Fibroblast of lung (primary cell): ENCODE data around the gene IMMP1L. TPM values are rescaled to one million over a fixed set of nuclear protein-coding genes. Genes with fewer than 3 reads are reported as not detected.

Experiments used
- DNase-seq, 2 donors: peaks; one replicate each; pipeline versions ENCODE4 v3.0.0 to v3.0.0-alpha.2; 2010; ENCODE audit warnings: low read depth in 2 of 2
- H2AFZ ChIP-seq: 2 replicates; pipeline ENCODE4 v1.5.1; 2012; ENCODE audit warnings: low read length, control low read depth, inconsistent platforms
- H3K27ac ChIP-seq: 2 replicates; pipeline ENCODE4 v1.5.1; 2011; ENCODE audit warnings: low read length, control low read depth; ENCODE audit not compliant: insufficient read depth
- H3K27me3 ChIP-seq: 2 replicates; pipeline ENCODE4 v1.5.1; 2011; ENCODE audit warnings: mild to moderate bottlenecking, low read length; ENCODE audit not compliant: control insufficient read depth, insufficient read depth
- H3K36me3 ChIP-seq: 2 replicates; pipeline ENCODE4 v1.5.1; 2011; ENCODE audit warnings: low read length; ENCODE audit not compliant: control insufficient read depth, insufficient read depth
- H3K4me1 ChIP-seq: 2 replicates; pipeline ENCODE4 v1.5.1; 2011; ENCODE audit warnings: low read length; ENCODE audit not compliant: control insufficient read depth, insufficient read depth; ENCODE audit errors: extremely low read depth
- H3K4me2 ChIP-seq: 2 replicates; pipeline ENCODE4 v1.5.1; 2011; ENCODE audit warnings: low read length, control low read depth; ENCODE audit not compliant: insufficient read depth; ENCODE audit errors: extremely low read depth
- H3K4me3 ChIP-seq, 4 experiments: fragments of 200-600 bp in 1 of 4; sonication (generic) in 1 of 4; replicated peaks in 1 of 4; 2 replicates each; pipeline ENCODE4 v1.5.1; 2011 to 2016; ENCODE audit warnings: low read length in 4 of 4, low read depth in 3 of 4, mild to moderate bottlenecking in 3 of 4, control low read depth in 2 of 4, inconsistent platforms in 1 of 4, mixed read lengths in 1 of 4; ENCODE audit not compliant: insufficient read depth in 1 of 4; ENCODE audit errors: control extremely low read depth in 1 of 4
- H3K79me2 ChIP-seq: 2 replicates; pipeline ENCODE4 v1.5.1; 2012; ENCODE audit warnings: mild to moderate bottlenecking, low read length, inconsistent platforms; ENCODE audit not compliant: control insufficient read depth, insufficient read depth
- H3K9ac ChIP-seq: 2 replicates; pipeline ENCODE4 v1.5.1; 2011; ENCODE audit warnings: mild to moderate bottlenecking, low read length, control low read depth; ENCODE audit not compliant: insufficient read depth
- H3K9me3 ChIP-seq: 2 replicates; pipeline ENCODE4 v1.5.1; 2012; ENCODE audit warnings: low read depth, low read length; ENCODE audit not compliant: control insufficient read depth, insufficient read depth
- H4K20me1 ChIP-seq: 2 replicates; pipeline ENCODE4 v1.5.1; 2011; ENCODE audit warnings: low read length; ENCODE audit not compliant: control insufficient read depth, insufficient read depth; ENCODE audit errors: extremely low read depth
- EZH2 ChIP-seq: IDR thresholded peaks from 2 replicates; pipeline ENCODE4 v1.5.1; 2012; ENCODE audit warnings: low read length, control low read depth, mild to moderate bottlenecking; ENCODE audit errors: missing control alignments
- polyA plus RNA-seq, 2 donors: library from polyadenylated mRNA; depleted of rRNA in 1 of 2; stranded (reverse) in 1 of 2; unstranded in 1 of 2; fragments of >200 nt; gene quantifications; 2 replicates each; pipeline ENCODE4 v1.2.1, GENCODE V29; 2011 to 2012; ENCODE audit warnings: missing spikeins in 1 of 2
- total RNA-seq: library from RNA; depleted of rRNA; stranded (reverse); fragments of >200 nt; gene quantifications from 2 replicates; pipeline ENCODE4 v1.2.1, GENCODE V29; 2014
- TF ChIP-seq, protein P1 (sequence below), 2 donors: IDR thresholded peaks in 1 of 2; conservative IDR thresholded peaks in 1 of 2; 1 replicate in 1 of 2; 2 replicates in 1 of 2; pipeline ENCODE4 v1.5.1; 2011 to 2012; ENCODE audit warnings: low read length in 2 of 2, control low read depth in 1 of 2, inconsistent platforms in 1 of 2, low read depth in 1 of 2, mild to moderate bottlenecking in 1 of 2

IMMP1L gene
- total and polyA plus RNA-seq, 2 donors (not counting 1 experiment from before 2014, with no cell fraction given), result 10.2 to 22.2 TPM

DNA sequence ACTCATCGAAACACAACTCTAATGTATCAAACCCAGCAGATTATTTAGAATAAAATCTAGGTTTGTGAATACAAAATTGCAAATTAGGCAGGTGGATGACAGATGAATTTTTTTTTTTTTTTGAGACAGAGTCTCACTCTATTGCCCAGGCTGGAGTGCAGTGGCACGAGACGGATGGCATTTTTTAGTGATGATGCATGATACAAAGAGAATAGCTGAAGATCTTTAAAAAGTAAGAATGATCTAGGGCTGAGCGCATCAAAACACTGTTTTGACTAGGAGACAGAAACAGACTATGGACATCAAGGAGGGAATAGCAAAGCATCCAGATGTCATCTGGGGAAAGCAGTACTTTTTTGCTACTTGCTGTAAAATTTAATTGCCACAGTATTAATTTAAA is 63.8 kb downstream of the IMMP1L start:
- no peaks in the 10 kb centered on the region for H3K4me1 ChIP-seq
- H3K9ac ChIP-seq, result no peak overlapping the region
- H3K4me3 ChIP-seq, result no peak overlapping the region
- H2AFZ ChIP-seq, result no peak overlapping the region
- no peaks in the 10 kb centered on the region for H3K9me3 ChIP-seq
- no peaks in the 10 kb centered on the region for H3K27me3 ChIP-seq
- no peaks in the 10 kb centered on the region for H4K20me1 ChIP-seq
- no peak overlapping the region for H3K27ac ChIP-seq
- no peaks in the 10 kb centered on the region for H3K79me2 ChIP-seq
- no peak for DNase-seq
- TF ChIP-seq, protein P1, sequence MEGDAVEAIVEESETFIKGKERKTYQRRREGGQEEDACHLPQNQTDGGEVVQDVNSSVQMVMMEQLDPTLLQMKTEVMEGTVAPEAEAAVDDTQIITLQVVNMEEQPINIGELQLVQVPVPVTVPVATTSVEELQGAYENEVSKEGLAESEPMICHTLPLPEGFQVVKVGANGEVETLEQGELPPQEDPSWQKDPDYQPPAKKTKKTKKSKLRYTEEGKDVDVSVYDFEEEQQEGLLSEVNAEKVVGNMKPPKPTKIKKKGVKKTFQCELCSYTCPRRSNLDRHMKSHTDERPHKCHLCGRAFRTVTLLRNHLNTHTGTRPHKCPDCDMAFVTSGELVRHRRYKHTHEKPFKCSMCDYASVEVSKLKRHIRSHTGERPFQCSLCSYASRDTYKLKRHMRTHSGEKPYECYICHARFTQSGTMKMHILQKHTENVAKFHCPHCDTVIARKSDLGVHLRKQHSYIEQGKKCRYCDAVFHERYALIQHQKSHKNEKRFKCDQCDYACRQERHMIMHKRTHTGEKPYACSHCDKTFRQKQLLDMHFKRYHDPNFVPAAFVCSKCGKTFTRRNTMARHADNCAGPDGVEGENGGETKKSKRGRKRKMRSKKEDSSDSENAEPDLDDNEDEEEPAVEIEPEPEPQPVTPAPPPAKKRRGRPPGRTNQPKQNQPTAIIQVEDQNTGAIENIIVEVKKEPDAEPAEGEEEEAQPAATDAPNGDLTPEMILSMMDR (conservative IDR thresholded peaks at IDR 0.05 in 1 of 2, IDR thresholded peaks at IDR 0.05 in 1 of 2; ENCODE audit: low read depth in 1 of 2, low read length in 2 of 2), result no peak
- no peak for TF ChIP-seq EZH2
- no peak overlapping the region for H3K4me2 ChIP-seq
- no peaks in the 10 kb centered on the region for H3K36me3 ChIP-seq

DNA sequence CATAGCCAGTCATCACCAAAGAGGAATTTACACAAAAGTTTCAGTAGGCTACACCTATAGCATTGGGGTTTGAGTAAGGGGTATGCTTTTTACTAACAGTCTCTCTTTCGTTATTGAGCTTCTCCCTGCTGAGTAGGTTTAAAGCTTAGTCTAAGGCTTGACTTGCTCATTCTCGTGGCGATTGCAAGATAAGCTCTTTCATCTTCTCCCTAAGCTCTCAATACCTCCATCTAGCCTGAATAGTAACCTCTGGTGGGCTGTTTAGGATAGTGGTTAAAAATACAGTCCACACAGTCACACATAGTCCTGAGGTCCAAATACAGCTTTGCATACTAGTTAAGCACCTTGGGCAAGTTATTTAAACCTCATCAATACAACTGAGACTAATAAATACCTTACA is 65.6 kb downstream of the IMMP1L start:
- no peaks in the 10 kb centered on the region for H3K79me2 ChIP-seq
- H3K27me3 ChIP-seq, result no peaks in the 10 kb centered on the region
- TF ChIP-seq, protein P1 (conservative IDR thresholded peaks at IDR 0.05 in 1 of 2, IDR thresholded peaks at IDR 0.05 in 1 of 2; ENCODE audit: low read depth in 1 of 2, low read length in 2 of 2), result no peak
- no peak overlapping the region for H3K4me3 ChIP-seq
- no peak overlapping the region for H3K9ac ChIP-seq
- H3K4me1 ChIP-seq, result no peaks in the 10 kb centered on the region
- H3K27ac ChIP-seq, result no peak overlapping the region
- H3K36me3 ChIP-seq, result no peaks in the 10 kb centered on the region
- no peak overlapping the region for H3K4me2 ChIP-seq
- H2AFZ ChIP-seq, result no peak overlapping the region
- DNase-seq, result no peak
- no peaks in the 10 kb centered on the region for H4K20me1 ChIP-seq
- no peaks in the 10 kb centered on the region for H3K9me3 ChIP-seq

DNA sequence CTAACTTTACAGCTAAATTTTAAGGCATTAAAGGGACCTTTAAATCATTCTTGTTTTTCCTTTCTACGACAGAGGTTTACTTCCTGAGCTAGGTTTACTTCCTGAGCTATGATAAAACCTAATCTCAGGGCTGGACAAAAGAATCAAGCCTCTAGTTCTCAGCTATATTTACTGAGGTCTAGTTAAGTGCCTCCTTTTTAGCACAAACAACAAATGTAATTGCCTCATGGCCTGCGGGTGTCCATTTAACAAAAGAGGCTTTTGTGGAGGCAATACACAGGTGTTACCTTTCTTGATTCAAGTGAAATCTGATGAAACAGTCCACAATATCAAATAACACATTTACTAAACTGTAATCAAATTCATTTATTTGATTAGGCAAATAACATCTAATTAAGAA is 67.3 kb downstream of the IMMP1L start:
- Histone ChIP-seq H3K9me3 (no peaks in the 10 kb centered on the region), H2AFZ (no peak overlapping the region), H4K20me1 (no peaks in the 10 kb centered on the region), H3K4me1 (no peaks in the 10 kb centered on the region), H3K36me3 (no peaks in the 10 kb centered on the region), H3K4me2 (no peak overlapping the region), H3K4me3 (no peak overlapping the region), H3K79me2 (no peaks in the 10 kb centered on the region), H3K27me3 (no peaks in the 10 kb centered on the region), H3K27ac (no peak overlapping the region), H3K9ac (no peak overlapping the region)
- no peak for DNase-seq
- TF ChIP-seq, protein P1 (conservative IDR thresholded peaks at IDR 0.05 in 1 of 2, IDR thresholded peaks at IDR 0.05 in 1 of 2; ENCODE audit: low read depth in 1 of 2, low read length in 2 of 2), result no peak
- TF ChIP-seq EZH2, result no peak
